ENCODE measurements around the gene INSYN1. TPM values are rescaled to one million over a fixed set of nuclear protein-coding genes. Genes with fewer than 3 reads are reported as not detected.
"Not testable (repeated sequence)": the region's sequence is repeated elsewhere in the genome, so short reads cannot be mapped to it uniquely, and the experiment has no call there.

The INSYN1 gene
- total and polyA plus RNA-seq, 4 donors = 3.4 to 12.7 (median 5.2) TPM

- Histone ChIP-seq H3K4me3 (ENCODE audit: low read length in 2 of 2) (no peak overlapping the region), H3K27ac (ENCODE audit: low read depth in 1 of 2, low read length in 2 of 2) (no peak overlapping the region), H3K9me3 (ENCODE audit: control insufficient read depth, low read length) (no peaks in the 10 kb centered on the region), H3K4me1 (ENCODE audit: control insufficient read depth in 1 of 2, insufficient read depth in 2 of 2, low read length in 2 of 2) (no peaks in the 10 kb centered on the region), H3K36me3 (ENCODE audit: control insufficient read depth in 1 of 2, insufficient read depth in 2 of 2, low read length in 1 of 2) (no peaks in the 10 kb centered on the region), H3K27me3 (ENCODE audit: control insufficient read depth in 1 of 2, insufficient read depth in 2 of 2, low read length in 1 of 2) (no peaks in the 10 kb centered on the region)
- ATAC-seq (ENCODE audit: low FRiP score) (no peak), DNase-seq (no peak)
- intact Hi-C loops (cut with DNase I) = no loop called here
- 52 to 64% methylated on average over 7 of the region's 7 CpGs for WGBS, 2 donors
Observed at GRCh38 chr15:73737535-73737934, 15.6 kb downstream of the INSYN1 start.

DNA sequence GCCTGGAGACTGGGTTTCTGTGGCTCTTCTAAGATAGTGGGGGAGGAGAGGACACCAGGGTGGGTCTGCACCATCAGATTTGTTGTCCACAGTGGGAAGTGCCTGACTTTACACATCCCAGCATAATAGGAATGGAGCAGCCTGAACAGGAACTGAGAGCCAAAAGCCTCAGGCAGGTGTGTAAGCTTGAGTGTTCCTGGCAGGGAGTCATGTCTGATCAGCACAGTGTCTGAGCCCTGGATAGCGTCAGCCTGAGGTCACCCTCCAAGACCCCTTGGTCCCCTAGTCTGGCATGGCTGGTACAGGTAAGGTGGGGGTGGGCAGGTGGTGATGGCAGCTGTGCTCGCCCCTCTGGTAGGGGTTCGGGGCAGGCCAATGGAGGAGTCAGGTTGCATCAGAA is 20.2 kb downstream of the INSYN1 start:
- 74 to 80% methylated on average over 3 of the region's 3 CpGs for WGBS, 2 donors
- Histone ChIP-seq H3K4me3 (ENCODE audit: low read length in 2 of 2) (no peak overlapping the region), H3K27me3 (ENCODE audit: control insufficient read depth in 1 of 2, insufficient read depth in 2 of 2, low read length in 1 of 2) (no peaks in the 10 kb centered on the region), H3K36me3 (ENCODE audit: control insufficient read depth in 1 of 2, insufficient read depth in 2 of 2, low read length in 1 of 2) (no peaks in the 10 kb centered on the region), H3K9me3 (ENCODE audit: control insufficient read depth, low read length) (no peaks in the 10 kb centered on the region), H3K4me1 (ENCODE audit: control insufficient read depth in 1 of 2, insufficient read depth in 2 of 2, low read length in 2 of 2) (no peaks in the 10 kb centered on the region), H3K27ac (ENCODE audit: low read depth in 1 of 2, low read length in 2 of 2) (no peak overlapping the region)
- intact Hi-C loops (cut with DNase I) = no loop called here
- ATAC-seq (ENCODE audit: low FRiP score) = no peak
- DNase-seq = no peak

DNA sequence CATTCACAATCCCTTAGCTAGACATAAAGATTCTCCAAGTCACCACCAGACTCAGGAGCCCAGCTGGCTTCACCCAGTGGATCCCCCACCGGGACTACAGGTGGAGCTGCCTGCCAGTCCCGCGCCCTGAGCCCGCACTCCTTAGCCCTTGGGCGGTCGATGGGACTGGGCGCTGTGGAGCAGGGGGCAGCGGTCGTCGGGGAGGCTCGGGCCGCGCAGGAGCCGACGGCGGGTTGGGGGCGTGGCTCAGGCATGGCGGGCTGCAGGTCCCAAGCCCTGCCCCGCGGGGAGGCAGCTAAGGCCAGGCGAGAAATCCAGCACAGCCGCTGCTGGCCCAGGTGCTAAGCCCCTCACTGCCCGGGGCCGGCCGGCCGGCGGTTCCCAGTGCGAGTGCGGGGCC is 21.1 kb downstream of the INSYN1 start:
- H3K27me3 ChIP-seq (ENCODE audit: control insufficient read depth in 1 of 2, insufficient read depth in 2 of 2, low read length in 1 of 2); H3K4me1 ChIP-seq (ENCODE audit: control insufficient read depth in 1 of 2, insufficient read depth in 2 of 2, low read length in 2 of 2); H3K4me3 ChIP-seq (ENCODE audit: low read length in 2 of 2); DNase-seq; ATAC-seq (ENCODE audit: low FRiP score); H3K36me3 ChIP-seq (ENCODE audit: control insufficient read depth in 1 of 2, insufficient read depth in 2 of 2, low read length in 1 of 2); H3K9me3 ChIP-seq (ENCODE audit: control insufficient read depth, low read length); H3K27ac ChIP-seq (ENCODE audit: low read depth in 1 of 2, low read length in 2 of 2); intact Hi-C loops (cut with DNase I): not testable (repeated sequence)
- WGBS, 2 donors = 95 to 96% methylated on average over 24 to 29 of the region's 29 CpGs

GRCh38 chr15:73727330-73727976 is 25.7 kb downstream of the INSYN1 start:
- no peak for DNase-seq
- ATAC-seq (ENCODE audit: low FRiP score) = no peak
- no peak overlapping the region for H3K27ac ChIP-seq (ENCODE audit: low read depth in 1 of 2, low read length in 2 of 2)
- intact Hi-C loops (cut with DNase I) = no loop called here
- H3K4me1 ChIP-seq (ENCODE audit: control insufficient read depth in 1 of 2, insufficient read depth in 2 of 2, low read length in 2 of 2) = no peaks in the 10 kb centered on the region
- no peaks in the 10 kb centered on the region for H3K27me3 ChIP-seq (ENCODE audit: control insufficient read depth in 1 of 2, insufficient read depth in 2 of 2, low read length in 1 of 2)
- H3K9me3 ChIP-seq (ENCODE audit: control insufficient read depth, low read length) = no peaks in the 10 kb centered on the region
- H3K4me3 ChIP-seq (ENCODE audit: low read length in 2 of 2) = no peak overlapping the region
- WGBS, 2 donors = 89 to 91% methylated on average over 7 of the region's 7 CpGs
- H3K36me3 ChIP-seq (ENCODE audit: control insufficient read depth in 1 of 2, insufficient read depth in 2 of 2, low read length in 1 of 2) = no peaks in the 10 kb centered on the region

GRCh38 chr15:73724212-73724611 is 28.9 kb downstream of the INSYN1 start:
- Histone ChIP-seq H3K36me3 (ENCODE audit: control insufficient read depth in 1 of 2, insufficient read depth in 2 of 2, low read length in 1 of 2) (no peaks in the 10 kb centered on the region), H3K9me3 (ENCODE audit: control insufficient read depth, low read length) (no peaks in the 10 kb centered on the region), H3K4me1 (ENCODE audit: control insufficient read depth in 1 of 2, insufficient read depth in 2 of 2, low read length in 2 of 2) (no peaks in the 10 kb centered on the region), H3K4me3 (ENCODE audit: low read length in 2 of 2) (no peak overlapping the region), H3K27me3 (ENCODE audit: control insufficient read depth in 1 of 2, insufficient read depth in 2 of 2, low read length in 1 of 2) (no peaks in the 10 kb centered on the region), H3K27ac (ENCODE audit: low read depth in 1 of 2, low read length in 2 of 2) (no peak overlapping the region)
- no peak for ATAC-seq (ENCODE audit: low FRiP score)
- WGBS, 2 donors = 79 to 87% methylated on average over 3 of the region's 3 CpGs
- DNase-seq = no peak
- intact Hi-C loops (cut with DNase I) = no loop called here

DNA sequence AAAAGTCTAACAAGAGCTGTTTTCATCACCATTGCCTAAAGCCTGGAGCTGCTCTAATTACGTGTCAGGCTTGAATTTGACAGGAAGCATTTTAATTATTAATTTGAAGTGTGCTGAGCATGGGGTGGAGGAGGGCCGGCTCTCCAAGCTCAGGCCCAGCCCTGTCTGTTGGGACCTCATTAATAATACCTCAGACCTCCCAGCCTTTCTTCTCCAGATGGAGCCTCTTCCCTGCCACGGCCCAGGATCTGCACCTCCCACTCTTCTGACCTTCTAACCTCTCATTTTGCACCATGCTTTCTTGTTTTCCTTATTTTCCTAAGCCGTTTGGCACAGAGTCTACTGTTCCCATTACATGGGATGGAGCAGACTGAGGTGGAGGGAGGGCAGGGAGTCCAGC is 30.0 kb downstream of the INSYN1 start:
- WGBS, 2 donors = 69% methylated on average over 4 of the region's 4 CpGs
- no peak for ATAC-seq (ENCODE audit: low FRiP score)
- no peak overlapping the region for H3K27ac ChIP-seq (ENCODE audit: low read depth in 1 of 2, low read length in 2 of 2)
- no peaks in the 10 kb centered on the region for H3K27me3 ChIP-seq (ENCODE audit: control insufficient read depth in 1 of 2, insufficient read depth in 2 of 2, low read length in 1 of 2)
- no peaks in the 10 kb centered on the region for H3K4me1 ChIP-seq (ENCODE audit: control insufficient read depth in 1 of 2, insufficient read depth in 2 of 2, low read length in 2 of 2)
- no peak overlapping the region for H3K4me3 ChIP-seq (ENCODE audit: low read length in 2 of 2)
- no peak for DNase-seq
- H3K9me3 ChIP-seq (ENCODE audit: control insufficient read depth, low read length) = no peaks in the 10 kb centered on the region
- intact Hi-C loops (cut with DNase I) = no loop called here
- no peaks in the 10 kb centered on the region for H3K36me3 ChIP-seq (ENCODE audit: control insufficient read depth in 1 of 2, insufficient read depth in 2 of 2, low read length in 1 of 2)

DNA sequence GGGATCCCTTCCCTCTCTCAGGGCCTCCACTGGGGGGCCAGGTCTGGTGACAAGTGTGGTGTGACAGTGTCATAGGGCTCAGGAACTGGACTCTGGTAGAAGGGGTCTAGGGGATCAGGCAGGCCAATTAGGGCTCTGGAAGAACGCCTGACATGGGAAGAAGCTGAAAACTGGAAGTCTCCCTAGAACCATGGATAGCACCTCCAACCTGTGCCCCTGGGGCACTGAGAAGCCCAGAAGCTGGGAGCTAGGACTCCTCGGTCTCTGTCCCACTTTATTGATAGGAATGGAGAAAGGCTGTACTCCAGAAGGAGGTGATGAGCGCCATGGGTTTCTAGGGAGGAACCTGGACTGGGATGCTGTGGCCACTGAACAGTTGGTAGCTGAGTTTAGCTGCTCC is 30.7 kb downstream of the INSYN1 start:
- intact Hi-C loops (cut with DNase I) = no loop called here
- Histone ChIP-seq H3K4me3 (ENCODE audit: low read length in 2 of 2) (no peak overlapping the region), H3K9me3 (ENCODE audit: control insufficient read depth, low read length) (no peaks in the 10 kb centered on the region), H3K27ac (ENCODE audit: low read depth in 1 of 2, low read length in 2 of 2) (no peak overlapping the region), H3K36me3 (ENCODE audit: control insufficient read depth in 1 of 2, insufficient read depth in 2 of 2, low read length in 1 of 2) (no peaks in the 10 kb centered on the region), H3K27me3 (ENCODE audit: control insufficient read depth in 1 of 2, insufficient read depth in 2 of 2, low read length in 1 of 2) (no peaks in the 10 kb centered on the region), H3K4me1 (ENCODE audit: control insufficient read depth in 1 of 2, insufficient read depth in 2 of 2, low read length in 2 of 2) (no peaks in the 10 kb centered on the region)
- no peak for ATAC-seq (ENCODE audit: low FRiP score)
- 96 to 100% methylated on average over 3 of the region's 3 CpGs for WGBS, 2 donors
- no peak for DNase-seq

GRCh38 chr15:73718694-73719093 is 34.5 kb downstream of the INSYN1 start:
- Histone ChIP-seq H3K36me3 (ENCODE audit: control insufficient read depth in 1 of 2, insufficient read depth in 2 of 2, low read length in 1 of 2) (peaks cover 0 to 2% of the 10 kb centered on the region in 2 donors), H3K27me3 (ENCODE audit: control insufficient read depth in 1 of 2, insufficient read depth in 2 of 2, low read length in 1 of 2) (no peaks in the 10 kb centered on the region), H3K27ac (ENCODE audit: low read depth in 1 of 2, low read length in 2 of 2) (no peak overlapping the region), H3K4me1 (ENCODE audit: control insufficient read depth in 1 of 2, insufficient read depth in 2 of 2, low read length in 2 of 2) (no peaks in the 10 kb centered on the region), H3K9me3 (ENCODE audit: control insufficient read depth, low read length) (no peaks in the 10 kb centered on the region), H3K4me3 (ENCODE audit: low read length in 2 of 2) (no peak overlapping the region)
- DNase-seq = no peak
- no peak for ATAC-seq (ENCODE audit: low FRiP score)
- WGBS, 2 donors = 86 to 90% methylated on average over 4 of the region's 4 CpGs
- intact Hi-C loops (cut with DNase I) = no loop called here

DNA sequence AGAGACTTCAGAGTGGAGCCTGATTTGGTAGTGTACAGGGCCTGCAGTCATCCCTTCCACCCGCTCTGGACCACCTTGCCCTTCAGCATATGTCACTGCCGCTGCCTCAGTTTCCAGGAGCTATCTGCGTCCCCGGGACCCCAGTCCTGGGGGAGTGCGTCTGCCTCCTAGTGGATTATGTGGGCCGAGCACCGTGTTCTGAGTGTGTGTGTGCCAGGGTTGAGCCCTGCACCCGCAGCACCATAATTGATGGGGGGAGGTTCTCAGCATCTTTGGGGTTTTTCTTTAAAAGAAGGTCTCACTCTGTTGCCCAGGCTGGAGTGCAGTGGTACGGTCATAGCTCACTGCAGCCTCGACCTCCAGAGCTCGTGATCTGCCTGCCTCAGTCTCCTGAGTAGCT is 35.3 kb downstream of the INSYN1 start:
- no peak overlapping the region for H3K4me3 ChIP-seq (ENCODE audit: low read length in 2 of 2)
- H3K36me3 ChIP-seq (ENCODE audit: control insufficient read depth in 1 of 2, insufficient read depth in 2 of 2, low read length in 1 of 2) = peaks cover 0 to 4% of the 10 kb centered on the region in 2 donors
- H3K27me3 ChIP-seq (ENCODE audit: control insufficient read depth in 1 of 2, insufficient read depth in 2 of 2, low read length in 1 of 2) = no peaks in the 10 kb centered on the region
- no peaks in the 10 kb centered on the region for H3K9me3 ChIP-seq (ENCODE audit: control insufficient read depth, low read length)
- H3K4me1 ChIP-seq (ENCODE audit: control insufficient read depth in 1 of 2, insufficient read depth in 2 of 2, low read length in 2 of 2) = no peaks in the 10 kb centered on the region
- ATAC-seq (ENCODE audit: low FRiP score) (no peak), DNase-seq (no peak)
- 62 to 65% methylated on average over 11 of the region's 11 CpGs for WGBS, 2 donors
- intact Hi-C loops (cut with DNase I) = no loop called here
- no peak overlapping the region for H3K27ac ChIP-seq (ENCODE audit: low read depth in 1 of 2, low read length in 2 of 2)
